Neural crest cell (in vitro differentiated cells): ENCODE measurements around the gene HMCN1. TPM values are rescaled to one million over a fixed set of nuclear protein-coding genes. Genes with fewer than 3 reads are reported as not detected.

Source experiments
- DNase-seq: peaks from one replicate; pipeline ENCODE4 v3.0.0; 2021; ENCODE audit warnings: low read depth, mixed read lengths, low spot score
- H3K27ac Mint-ChIP-seq: one replicate; pipeline ENCODE4 v1.8.0; 2021; ENCODE audit warnings: mild to moderate bottlenecking, mixed read lengths; ENCODE audit not compliant: unreplicated experiment
- H3K27me3 Mint-ChIP-seq: 2 replicates; pipeline ENCODE4 v1.8.0; 2021; ENCODE audit warnings: low read depth, mild to moderate bottlenecking, mixed read lengths
- H3K36me3 Mint-ChIP-seq: 2 replicates; pipeline ENCODE4 v1.8.0; 2021; ENCODE audit warnings: low read depth, mild to moderate bottlenecking, mixed read lengths
- H3K4me1 Mint-ChIP-seq: 2 replicates; pipeline ENCODE4 v1.8.0; 2021; ENCODE audit warnings: mixed read lengths
- H3K4me3 Mint-ChIP-seq: one replicate; pipeline ENCODE4 v1.8.0; 2021; ENCODE audit warnings: mild to moderate bottlenecking, mixed read lengths
- H3K9me3 Mint-ChIP-seq: 2 replicates; pipeline ENCODE4 v1.8.0; 2021; ENCODE audit warnings: mixed read lengths
- CTCF ChIP-seq: fragments of 200-600 bp; sonication (generic); conservative IDR thresholded peaks from 2 replicates; pipeline ENCODE4 v1.5.0; 2021; ENCODE audit warnings: antibody characterized with exemption, mild to moderate bottlenecking
- total RNA-seq: library from RNA; stranded (reverse); gene quantifications from 2 replicates; pipeline ENCODE4 v1.2.1, GENCODE V29; 2021

The HMCN1 gene
- total RNA-seq, 1 donor from 2014 or later: 16.6 TPM

DNA sequence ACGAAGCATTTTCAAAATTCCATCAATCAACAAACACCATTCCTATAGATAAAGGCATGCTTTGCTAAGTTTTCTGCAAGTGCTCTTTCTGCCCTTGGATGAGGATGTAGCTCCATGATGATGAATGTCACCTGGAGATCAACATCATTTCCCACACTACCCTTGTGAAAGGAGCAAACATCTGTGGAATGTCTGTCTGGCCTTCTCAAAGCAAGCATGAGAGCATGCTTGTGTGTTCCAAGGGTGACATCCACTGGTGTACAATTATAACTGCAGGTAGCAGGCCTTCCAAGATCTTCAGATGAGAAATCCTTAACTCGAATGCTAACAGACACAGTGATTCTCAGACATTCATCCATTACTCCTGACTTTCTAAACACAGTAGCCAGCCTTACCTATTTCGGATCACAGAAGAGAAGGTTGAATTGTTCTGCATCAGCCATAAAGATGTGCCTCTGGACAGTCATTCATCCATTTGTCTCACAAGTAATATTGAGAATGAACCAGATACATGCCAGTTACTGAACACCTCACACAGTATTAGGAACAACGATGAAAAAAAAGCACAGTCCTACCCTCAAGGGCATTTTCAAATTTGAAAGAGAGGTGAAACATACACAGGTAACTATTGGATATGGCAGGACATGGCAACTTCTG is 478.5 kb downstream of the HMCN1 start:
- no peak overlapping the region for H3K27ac Mint-ChIP-seq
- peaks cover 6% of the 10 kb centered on the region for H3K4me1 Mint-ChIP-seq
- no peaks in the 10 kb centered on the region for H3K9me3 Mint-ChIP-seq
- no peaks in the 10 kb centered on the region for H3K27me3 Mint-ChIP-seq
- peak; percentile 96 for TF ChIP-seq CTCF
- H3K36me3 Mint-ChIP-seq: no peaks in the 10 kb centered on the region
- peak; percentile 28 for DNase-seq
- no peak overlapping the region for H3K4me3 Mint-ChIP-seq

- H3K27ac Mint-ChIP-seq: no peak overlapping the region
- DNase-seq: no peak
Observed at GRCh38 chr1:186213225-186213607, 479.0 kb downstream of the HMCN1 start.

GRCh38 chr1:186214791-186215190 is 480.6 kb downstream of the HMCN1 start:
- no peak overlapping the region for H3K27ac Mint-ChIP-seq

More at GRCh38 chr1:186213225-186213607, 479.0 kb downstream of the HMCN1 start:
- peaks cover 6% of the 10 kb centered on the region for H3K4me1 Mint-ChIP-seq
- TF ChIP-seq CTCF: no peak
- H3K27me3 Mint-ChIP-seq: no peaks in the 10 kb centered on the region
- H3K36me3 Mint-ChIP-seq: no peaks in the 10 kb centered on the region
- no peak overlapping the region for H3K4me3 Mint-ChIP-seq
- H3K9me3 Mint-ChIP-seq: no peaks in the 10 kb centered on the region

GRCh38 chr1:186215636-186216035 is 481.4 kb downstream of the HMCN1 start:
- Mint-ChIP-seq H3K36me3 (no peaks in the 10 kb centered on the region), H3K27me3 (no peaks in the 10 kb centered on the region), H3K4me3 (no peak overlapping the region), H3K9me3 (peaks cover under 1% of the 10 kb centered on the region), H3K27ac (no peak overlapping the region), H3K4me1 (no peaks in the 10 kb centered on the region)
- DNase-seq: no peak
- TF ChIP-seq CTCF: no peak

More at GRCh38 chr1:186214791-186215190, 480.6 kb downstream of the HMCN1 start:
- no peaks in the 10 kb centered on the region for H3K9me3 Mint-ChIP-seq
- no peak for DNase-seq
- no peaks in the 10 kb centered on the region for H3K27me3 Mint-ChIP-seq
- H3K4me1 Mint-ChIP-seq: no peaks in the 10 kb centered on the region
- no peak overlapping the region for H3K4me3 Mint-ChIP-seq
- no peaks in the 10 kb centered on the region for H3K36me3 Mint-ChIP-seq
- TF ChIP-seq CTCF: no peak

DNA sequence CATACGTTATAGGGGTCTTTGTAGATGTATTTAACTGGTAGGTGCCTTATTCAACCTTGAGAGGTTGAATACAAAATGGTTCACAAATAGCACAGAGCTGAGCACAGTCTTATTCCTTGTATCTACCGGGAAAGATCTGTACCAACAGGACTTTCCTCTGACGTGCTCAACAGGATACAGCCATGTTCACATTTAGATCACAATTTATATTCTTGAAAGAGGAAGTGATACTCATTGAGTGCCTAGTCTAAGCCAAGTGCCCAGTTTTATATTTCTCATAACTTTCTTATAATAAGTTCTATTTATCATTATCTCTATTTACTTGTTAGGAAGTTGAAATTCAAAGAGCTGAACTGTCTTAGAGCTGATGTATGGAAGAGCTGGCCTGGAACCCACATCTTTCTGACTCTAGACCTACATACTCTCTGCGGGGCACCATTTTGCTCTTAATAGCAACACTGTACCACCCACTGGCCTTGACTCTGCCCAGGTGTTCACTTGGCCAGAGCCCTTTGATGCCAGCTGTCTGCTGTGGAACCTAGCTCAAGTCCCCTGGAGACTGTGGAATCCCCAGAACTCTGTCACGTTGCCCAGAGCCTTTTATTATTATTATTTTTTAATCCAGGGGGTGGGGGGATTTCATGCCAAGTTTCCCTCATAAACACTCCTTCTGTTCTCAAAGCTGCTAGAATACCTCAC is 484.6 kb downstream of the HMCN1 start:
- Mint-ChIP-seq H3K4me1 (no peaks in the 10 kb centered on the region), H3K4me3 (no peak overlapping the region), H3K36me3 (no peaks in the 10 kb centered on the region), H3K9me3 (peaks cover 4% of the 10 kb centered on the region), H3K27me3 (no peaks in the 10 kb centered on the region), H3K27ac (no peak overlapping the region)
- no peak for DNase-seq
- TF ChIP-seq CTCF: no peak
